WTC11 (cell line): ENCODE results near the gene ABCA12. TPM values are rescaled to one million over a fixed set of nuclear protein-coding genes. Genes with fewer than 3 reads are reported as not detected.

Experiments
- ATAC-seq: fragments of 200-7000 bp; cut with Tn5 transposase; 2 replicates; pipeline ENCODE4 v1.10.0; 2021; ENCODE audit warnings: mild to moderate bottlenecking, moderate library complexity
- CTCF ChIA-PET: fragments of 300-600 bp; sonication (Branson Sonifier 250); formaldehyde crosslinking; loops from one replicate; lab custom pipeline; 2021; ENCODE audit warnings: antibody characterized with exemption; lab: Charles Lee
- POLR2A ChIA-PET: fragments of 350-600 bp; sonication (Branson Sonifier 250); formaldehyde crosslinking; loops from one replicate; lab custom pipeline; 2021; ENCODE audit warnings: antibody characterized with exemption; lab: Charles Lee
- DNase-seq: peaks from one replicate; pipeline ENCODE4 v3.0.0; 2021; ENCODE audit warnings: low spot score
- H3K27ac Mint-ChIP-seq: 2 replicates; pipeline ENCODE4 v1.8.0; 2021; ENCODE audit warnings: mixed read lengths
- H3K27me3 Mint-ChIP-seq: 2 replicates; pipeline ENCODE4 v1.8.0; 2021; ENCODE audit warnings: low read depth, mild to moderate bottlenecking, moderate library complexity, mixed read lengths
- H3K36me3 Mint-ChIP-seq: 2 replicates; pipeline ENCODE4 v1.8.0; 2021; ENCODE audit warnings: mixed read lengths
- H3K4me1 Mint-ChIP-seq: 2 replicates; pipeline ENCODE4 v1.8.0; 2022; ENCODE audit warnings: mixed read lengths
- H3K4me3 Mint-ChIP-seq: 2 replicates; pipeline ENCODE4 v1.8.0; 2021; ENCODE audit warnings: mild to moderate bottlenecking, moderate library complexity, mixed read lengths
- H3K9me3 Mint-ChIP-seq: 2 replicates; pipeline ENCODE4 v1.8.0; 2021; ENCODE audit warnings: mixed read lengths
- CBFB ChIP-seq: sonication (generic); formaldehyde crosslinking; IDR thresholded peaks from 2 replicates; pipeline ENCODE4 v1.8.1; 2022; ENCODE audit warnings: mild to moderate bottlenecking, low read depth, missing genetic modification reagents
- EMX1 ChIP-seq: fragments of 250-450 bp; sonication (Bioruptor Pico); IDR thresholded peaks from 2 replicates; pipeline ENCODE4 v1.8.0; 2021; ENCODE audit warnings: mild to moderate bottlenecking
- ERG ChIP-seq: fragments of 250-450 bp; sonication (Bioruptor Pico); IDR thresholded peaks from 2 replicates; pipeline ENCODE4 v1.8.0; 2021; ENCODE audit warnings: mild to moderate bottlenecking
- FOXP1 ChIP-seq: sonication (generic); formaldehyde crosslinking; IDR thresholded peaks from 2 replicates; pipeline ENCODE4 v1.8.0; 2022; ENCODE audit warnings: missing genetic modification reagents, mild to moderate bottlenecking, moderate library complexity, borderline replicate concordance
- GRHL2 ChIP-seq: fragments of 250-450 bp; sonication (Bioruptor Pico); IDR thresholded peaks from 2 replicates; pipeline ENCODE4 v1.8.0; 2022; ENCODE audit warnings: mild to moderate bottlenecking, moderate library complexity; ENCODE audit not compliant: insufficient replicate concordance, severe bottlenecking
- HMGXB4 ChIP-seq: sonication (generic); formaldehyde crosslinking; IDR thresholded peaks from 2 replicates; pipeline ENCODE4 v1.8.1; 2023; ENCODE audit warnings: mild to moderate bottlenecking, moderate library complexity, missing genetic modification reagents
- KAT7 ChIP-seq: sonication (generic); formaldehyde crosslinking; IDR thresholded peaks from 2 replicates; pipeline ENCODE4 v1.8.1; 2023; ENCODE audit warnings: missing genetic modification reagents, mild to moderate bottlenecking, borderline replicate concordance
- NR1H2 ChIP-seq: sonication (generic); formaldehyde crosslinking; IDR thresholded peaks from 2 replicates; pipeline ENCODE4 v1.9.0; 2021; ENCODE audit warnings: mild to moderate bottlenecking, moderate library complexity, missing genetic modification reagents
- NR2C2 ChIP-seq: sonication (generic); formaldehyde crosslinking; IDR thresholded peaks from 2 replicates; pipeline ENCODE4 v1.8.0; 2022; ENCODE audit warnings: mild to moderate bottlenecking, missing genetic modification reagents
- RELA ChIP-seq: sonication (generic); formaldehyde crosslinking; IDR thresholded peaks from 2 replicates; pipeline ENCODE4 v1.8.1; 2022; ENCODE audit warnings: missing genetic modification reagents, mild to moderate bottlenecking, borderline replicate concordance
- SOX15 ChIP-seq: fragments of 250-450 bp; sonication (Bioruptor Pico); IDR thresholded peaks from 2 replicates; pipeline ENCODE4 v1.9.0; 2021; ENCODE audit warnings: mild to moderate bottlenecking
- TEAD4 ChIP-seq: sonication (generic); formaldehyde crosslinking; IDR thresholded peaks from 2 replicates; pipeline ENCODE4 v1.8.0; 2022; ENCODE audit warnings: mild to moderate bottlenecking, missing genetic modification reagents
- ZBTB43 ChIP-seq: sonication (generic); formaldehyde crosslinking; IDR thresholded peaks from 2 replicates; pipeline ENCODE4 v1.8.1; 2023; ENCODE audit warnings: mild to moderate bottlenecking, missing genetic modification reagents
- ZNF232 ChIP-seq: sonication (generic); formaldehyde crosslinking; IDR thresholded peaks from 2 replicates; pipeline ENCODE4 v1.8.0; 2022; ENCODE audit warnings: mild to moderate bottlenecking, missing genetic modification reagents
- ZNF263 ChIP-seq: sonication (generic); formaldehyde crosslinking; IDR thresholded peaks from 2 replicates; pipeline ENCODE4 v1.8.1; 2022; ENCODE audit warnings: low read depth, mild to moderate bottlenecking, moderate library complexity, missing genetic modification reagents
- ZNF317 ChIP-seq: sonication (generic); formaldehyde crosslinking; IDR thresholded peaks from 2 replicates; pipeline ENCODE4 v1.8.1; 2023; ENCODE audit warnings: low read depth, mild to moderate bottlenecking, moderate library complexity, missing genetic modification reagents, borderline replicate concordance
- ZNF396 ChIP-seq: fragments of 250-450 bp; sonication (Bioruptor Pico); IDR thresholded peaks from 2 replicates; pipeline ENCODE4 v1.8.0; 2021; ENCODE audit warnings: mild to moderate bottlenecking, moderate library complexity, borderline replicate concordance
- ZNF425 ChIP-seq: fragments of 250-450 bp; sonication (Bioruptor Pico); conservative IDR thresholded peaks from 2 replicates; pipeline ENCODE4 v1.9.0; 2021; ENCODE audit warnings: mild to moderate bottlenecking
- ZSCAN18 ChIP-seq: fragments of 250-450 bp; sonication (Bioruptor Pico); IDR thresholded peaks from 2 replicates; pipeline ENCODE4 v2.1.2; 2022; ENCODE audit warnings: mild to moderate bottlenecking, moderate library complexity
- total RNA-seq: library from RNA; stranded (reverse); gene quantifications from 3 replicates; pipeline ENCODE4 v1.2.3, GENCODE V29; 2021

Gene ABCA12
- total RNA-seq, 1 experiment from 2014 or later = 0.04 TPM

GRCh38 chr2:215068399-215068798 lies 70.0 kb downstream of the ABCA12 start:
- no peak for ATAC-seq
- Mint-ChIP-seq H3K27me3 (no peaks in the 10 kb centered on the region), H3K9me3 (no peaks in the 10 kb centered on the region), H3K27ac (no peak overlapping the region), H3K36me3 (no peaks in the 10 kb centered on the region), H3K4me1 (peaks cover 6% of the 10 kb centered on the region), H3K4me3 (no peak overlapping the region)
- no peak for DNase-seq
- no peak for TF ChIP-seq ZNF263 (CRISPR knock-in tag)
- TF ChIP-seq TEAD4 (CRISPR knock-in tag) = no peak
- POLR2A ChIA-PET = no interaction called here
- CTCF ChIA-PET = no interaction called here

- no peak overlapping the region for H3K27ac Mint-ChIP-seq
- no peaks in the 10 kb centered on the region for H3K9me3 Mint-ChIP-seq
- ChIA-PET POLR2A (interaction anchor here (0.5 kb wide), 1 partner anchor 305 kb away, joined by 4 read pairs; no protein-coding TSS in a partner anchor), CTCF (no interaction called here)
- DNase-seq (no peak), ATAC-seq (no peak)
- no peak for TF ChIP-seq SOX15 (CRISPR knock-in tag)
- no peak for TF ChIP-seq TEAD4 (CRISPR knock-in tag)
- no peak for TF ChIP-seq ZBTB43
- no peak for TF ChIP-seq ZNF232 (CRISPR knock-in tag)
- no peak for TF ChIP-seq ZNF425 (CRISPR knock-in tag)
- no peak for TF ChIP-seq ERG (CRISPR knock-in tag)
- TF ChIP-seq CBFB (CRISPR knock-in tag) = no peak
- TF ChIP-seq HMGXB4 (CRISPR knock-in tag) = no peak
- TF ChIP-seq GRHL2 = no peak
- TF ChIP-seq ZNF317 (CRISPR knock-in tag) = no peak
- no peak for TF ChIP-seq RELA (CRISPR knock-in tag)
- no peak for TF ChIP-seq NR1H2 (CRISPR knock-in tag)
- TF ChIP-seq EMX1 (CRISPR knock-in tag) = no peak
- no peak for TF ChIP-seq FOXP1 (CRISPR knock-in tag)
- TF ChIP-seq ZNF396 = no peak
- TF ChIP-seq KAT7 (CRISPR knock-in tag) = no peak
- no peak for TF ChIP-seq NR2C2 (CRISPR knock-in tag)
- TF ChIP-seq ZSCAN18 (CRISPR knock-in tag) = no peak
- H3K27me3 Mint-ChIP-seq = no peaks in the 10 kb centered on the region
- no peak overlapping the region for H3K4me3 Mint-ChIP-seq
- no peaks in the 10 kb centered on the region for H3K36me3 Mint-ChIP-seq
- peaks cover 3% of the 10 kb centered on the region; the same call in 1 of the 2 replicates for H3K4me1 Mint-ChIP-seq
Measured at GRCh38 chr2:215066124-215066523, 72.3 kb downstream of the ABCA12 start.
